ENCODE data around the gene CTIF.

CTIF gene

DNA sequence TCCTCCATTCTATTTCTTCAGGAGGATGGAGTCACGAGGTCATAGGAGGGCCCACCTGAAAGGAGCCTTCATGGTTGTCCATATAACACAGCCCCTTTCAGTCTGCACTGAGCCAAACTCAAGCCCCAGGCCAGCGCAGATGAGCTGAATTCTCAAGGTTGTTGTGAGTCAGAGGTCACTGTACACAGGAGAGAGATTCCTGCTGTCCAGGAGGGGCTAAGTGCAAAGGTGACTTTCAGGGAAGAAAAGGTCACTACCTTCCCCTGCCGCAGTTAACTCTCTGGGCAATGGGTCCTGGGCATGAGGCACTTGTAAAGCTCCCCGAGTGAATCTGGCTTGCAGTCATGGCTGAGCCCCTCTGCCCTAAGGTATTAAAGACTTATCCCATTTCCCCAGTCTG, 150.7 kb downstream of the CTIF start:
- TF ChIP-seq POLR2AphosphoS5 (IDR thresholded peaks at IDR 0.05; ENCODE audit: low read depth, low read length) (no peak), POLR2A (IDR thresholded peaks at IDR 0.05; ENCODE audit: low read depth, low read length) (no peak), TAF1 (IDR thresholded peaks at IDR 0.05; ENCODE audit: borderline replicate concordance, low read depth, low read length) (no peak)
- FAIRE-seq: no peak

DNA sequence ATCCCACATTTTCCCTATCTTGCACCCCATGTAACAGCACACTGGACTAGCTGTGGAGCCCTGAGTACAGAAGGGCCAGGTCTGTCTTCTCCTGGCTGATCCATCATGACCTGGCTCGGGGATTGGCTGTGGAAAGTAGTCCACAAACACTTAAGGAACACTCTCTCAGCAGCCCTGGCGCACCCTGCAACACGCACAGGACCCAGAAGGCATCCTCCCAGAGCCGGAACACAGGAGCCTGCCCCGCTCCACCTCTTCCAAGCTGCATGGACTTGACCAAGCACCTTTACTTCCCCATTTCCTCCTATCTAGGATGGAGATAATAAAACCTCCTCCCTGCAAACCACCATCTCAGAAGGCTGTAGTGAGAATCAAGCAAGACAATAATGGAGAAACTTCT, 151.7 kb downstream of the CTIF start:
- FAIRE-seq (no peak), DNase-seq (ENCODE audit: insufficient read length) (no peak)
- TF ChIP-seq TAF1 (IDR thresholded peaks at IDR 0.05; ENCODE audit: borderline replicate concordance, low read depth, low read length) (no peak), POLR2AphosphoS5 (IDR thresholded peaks at IDR 0.05; ENCODE audit: low read depth, low read length) (no peak), POLR2A (IDR thresholded peaks at IDR 0.05; ENCODE audit: low read depth, low read length) (no peak)

More for the DNA sequence above, 150.7 kb downstream of the CTIF start:
- no peak for DNase-seq (ENCODE audit: insufficient read length)

- DNase-seq (ENCODE audit: insufficient read length) (no peak), FAIRE-seq (no peak)
- TF ChIP-seq TAF1 (IDR thresholded peaks at IDR 0.05; ENCODE audit: borderline replicate concordance, low read depth, low read length) (no peak), POLR2A (IDR thresholded peaks at IDR 0.05; ENCODE audit: low read depth, low read length) (no peak), POLR2AphosphoS5 (IDR thresholded peaks at IDR 0.05; ENCODE audit: low read depth, low read length) (no peak)
Measured at GRCh38 chr18:48693006-48693405, 154.2 kb downstream of the CTIF start.

- no peak for FAIRE-seq
- no peak for DNase-seq (ENCODE audit: insufficient read length)
- TF ChIP-seq POLR2A (IDR thresholded peaks at IDR 0.05; ENCODE audit: low read depth, low read length) (no peak), POLR2AphosphoS5 (IDR thresholded peaks at IDR 0.05; ENCODE audit: low read depth, low read length) (no peak), TAF1 (IDR thresholded peaks at IDR 0.05; ENCODE audit: borderline replicate concordance, low read depth, low read length) (no peak)
Measured at GRCh38 chr18:48693625-48694262, 154.9 kb downstream of the CTIF start.

GRCh38 chr18:48694295-48694694, 155.5 kb downstream of the CTIF start:
- FAIRE-seq (no peak), DNase-seq (ENCODE audit: insufficient read length) (no peak)

DNA sequence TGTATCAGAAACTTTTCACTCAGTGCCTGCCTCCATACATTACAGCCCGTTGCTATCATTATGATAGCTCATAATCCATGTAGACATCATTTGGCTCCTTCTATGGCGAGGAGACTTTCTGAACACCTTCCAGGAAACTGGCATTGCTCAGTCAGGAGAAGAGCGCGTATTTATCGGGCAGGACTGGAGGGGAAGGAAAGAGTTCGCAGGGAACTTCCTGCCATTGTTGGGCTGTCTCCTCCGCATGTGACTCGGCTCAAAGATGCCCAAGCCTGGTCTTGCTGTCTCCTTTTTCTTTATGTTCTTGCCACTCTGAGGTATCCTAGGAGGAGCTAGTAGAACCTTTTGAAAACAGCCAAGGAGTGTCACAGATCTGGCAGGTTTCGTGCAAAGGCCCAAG, 156.8 kb downstream of the CTIF start:
- no peak for DNase-seq (ENCODE audit: insufficient read length)
- TF ChIP-seq POLR2AphosphoS5 (IDR thresholded peaks at IDR 0.05; ENCODE audit: low read depth, low read length) (no peak), TAF1 (IDR thresholded peaks at IDR 0.05; ENCODE audit: borderline replicate concordance, low read depth, low read length) (no peak), POLR2A (IDR thresholded peaks at IDR 0.05; ENCODE audit: low read depth, low read length) (no peak)
- FAIRE-seq: peak; percentile 9

More at GRCh38 chr18:48694295-48694694, 155.5 kb downstream of the CTIF start:
- TF ChIP-seq TAF1 (IDR thresholded peaks at IDR 0.05; ENCODE audit: borderline replicate concordance, low read depth, low read length) (no peak), POLR2AphosphoS5 (IDR thresholded peaks at IDR 0.05; ENCODE audit: low read depth, low read length) (no peak), POLR2A (IDR thresholded peaks at IDR 0.05; ENCODE audit: low read depth, low read length) (no peak)

GRCh38 chr18:48696218-48696617, 157.4 kb downstream of the CTIF start:
- FAIRE-seq (no peak), DNase-seq (ENCODE audit: insufficient read length) (no peak)
- no peak for TF ChIP-seq TAF1 (IDR thresholded peaks at IDR 0.05; ENCODE audit: borderline replicate concordance, low read depth, low read length)
- TF ChIP-seq POLR2A (IDR thresholded peaks at IDR 0.05; ENCODE audit: low read depth, low read length): no peak
- TF ChIP-seq POLR2AphosphoS5 (IDR thresholded peaks at IDR 0.05; ENCODE audit: low read depth, low read length): no peak

- TF ChIP-seq POLR2A (IDR thresholded peaks at IDR 0.05; ENCODE audit: low read depth, low read length): no peak
- no peak for TF ChIP-seq TAF1 (IDR thresholded peaks at IDR 0.05; ENCODE audit: borderline replicate concordance, low read depth, low read length)
- no peak for TF ChIP-seq POLR2AphosphoS5 (IDR thresholded peaks at IDR 0.05; ENCODE audit: low read depth, low read length)
- DNase-seq (ENCODE audit: insufficient read length) (no peak), FAIRE-seq (peak; percentile 27)
Measured at GRCh38 chr18:48697441-48697840, 158.6 kb downstream of the CTIF start.

GRCh38 chr18:48698707-48699106, 159.9 kb downstream of the CTIF start:
- no peak for DNase-seq (ENCODE audit: insufficient read length)
- TF ChIP-seq POLR2A (IDR thresholded peaks at IDR 0.05; ENCODE audit: low read depth, low read length) (no peak), TAF1 (IDR thresholded peaks at IDR 0.05; ENCODE audit: borderline replicate concordance, low read depth, low read length) (no peak), POLR2AphosphoS5 (IDR thresholded peaks at IDR 0.05; ENCODE audit: low read depth, low read length) (no peak)
- FAIRE-seq: peak; percentile 92

DNA sequence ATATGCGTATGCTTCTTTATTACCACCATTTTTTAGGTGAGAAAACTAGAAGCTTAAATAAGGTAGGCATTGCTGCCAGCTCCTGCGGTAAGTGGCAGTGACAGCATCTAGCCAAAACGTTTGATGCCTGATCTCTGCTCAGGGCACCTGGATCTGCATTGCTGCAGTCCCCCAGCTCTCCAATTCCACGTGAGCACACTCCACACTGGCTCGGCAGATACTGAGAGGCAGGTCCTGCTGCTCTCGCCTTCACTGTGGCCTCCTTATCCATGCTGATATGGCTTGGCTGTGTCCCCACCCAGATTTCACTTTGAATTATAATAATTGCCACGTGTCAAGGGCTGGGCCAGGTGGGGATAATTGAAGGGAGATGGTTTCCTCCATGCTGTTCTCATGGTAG, 160.9 kb downstream of the CTIF start:
- FAIRE-seq (peak; percentile 67), DNase-seq (ENCODE audit: insufficient read length) (no peak)
- no peak for TF ChIP-seq TAF1 (IDR thresholded peaks at IDR 0.05; ENCODE audit: borderline replicate concordance, low read depth, low read length)
- no peak for TF ChIP-seq POLR2AphosphoS5 (IDR thresholded peaks at IDR 0.05; ENCODE audit: low read depth, low read length)

GRCh38 chr18:48700446-48700845, 161.6 kb downstream of the CTIF start:
- FAIRE-seq (peak; percentile 72), DNase-seq (ENCODE audit: insufficient read length) (no peak)
- no peak for TF ChIP-seq POLR2AphosphoS5 (IDR thresholded peaks at IDR 0.05; ENCODE audit: low read depth, low read length)
- TF ChIP-seq TAF1 (IDR thresholded peaks at IDR 0.05; ENCODE audit: borderline replicate concordance, low read depth, low read length): no peak
- TF ChIP-seq POLR2A (IDR thresholded peaks at IDR 0.05; ENCODE audit: low read depth, low read length): no peak

GRCh38 chr18:48702346-48703027, 163.7 kb downstream of the CTIF start:
- no peak for FAIRE-seq
- DNase-seq (ENCODE audit: insufficient read length): no peak
- no peak for TF ChIP-seq TAF1 (IDR thresholded peaks at IDR 0.05; ENCODE audit: borderline replicate concordance, low read depth, low read length)
- TF ChIP-seq POLR2AphosphoS5 (IDR thresholded peaks at IDR 0.05; ENCODE audit: low read depth, low read length): no peak
- TF ChIP-seq POLR2A (IDR thresholded peaks at IDR 0.05; ENCODE audit: low read depth, low read length): no peak
